Left kidney (tissue), 8 donors: Measurements from ENCODE around the gene ZBTB44. TPM values are rescaled to one million over a fixed set of nuclear protein-coding genes. Genes with fewer than 3 reads are reported as not detected.
"Not testable (repeated sequence)": the region's sequence is repeated elsewhere in the genome, so short reads cannot be mapped to it uniquely, and the experiment has no call there.

Experiments
- DNase-seq: peaks from one replicate; pipeline ENCODE4 v3.0.0-alpha.2; 2013
- long read RNA-seq, 8 donors: transcript quantifications; one replicate each; lab custom pipeline, GENCODE V29; 2026
- polyA plus RNA-seq: library from polyadenylated mRNA; unstranded; fragments of 120-200 nt; gene quantifications from one replicate; pipeline ENCODE4 v1.2.1, GENCODE V29; 2013; ENCODE audit not compliant: insufficient read length

The ZBTB44 gene
- polyA plus RNA-seq: 72.0 TPM
- long read RNA-seq, donor 1, full-length matches to known transcripts: 4 of 12 reads
- long read RNA-seq, donor 1, partial matches to known transcripts: 8 of 12 reads
- long read RNA-seq, donor 1, other reads (novel, unspliced or antisense): 0 of 12 reads
- long read RNA-seq, donor 2, full-length matches to known transcripts: 3 of 21 reads
- long read RNA-seq, donor 2, partial matches to known transcripts: 0 of 21 reads
- long read RNA-seq, donor 2, other reads (novel, unspliced or antisense): 18 of 21 reads
- long read RNA-seq, donor 3, full-length matches to known transcripts: 1 of 1 reads
- long read RNA-seq, donor 3, partial matches to known transcripts: 0 of 1 reads
- long read RNA-seq, donor 3, other reads (novel, unspliced or antisense): 0 of 1 reads
- long read RNA-seq, donor 4: 0 reads
- long read RNA-seq, donor 5, full-length matches to known transcripts: 3 of 3 reads
- long read RNA-seq, donor 5, partial matches to known transcripts: 0 of 3 reads
- long read RNA-seq, donor 5, other reads (novel, unspliced or antisense): 0 of 3 reads
- long read RNA-seq, donor 6, full-length matches to known transcripts: 2 of 8 reads
- long read RNA-seq, donor 6, partial matches to known transcripts: 6 of 8 reads
- long read RNA-seq, donor 6, other reads (novel, unspliced or antisense): 0 of 8 reads
- long read RNA-seq, donor 7, full-length matches to known transcripts: 4 of 9 reads
- long read RNA-seq, donor 7, partial matches to known transcripts: 5 of 9 reads
- long read RNA-seq, donor 7, other reads (novel, unspliced or antisense): 0 of 9 reads
- long read RNA-seq, donor 8, full-length matches to known transcripts: 2 of 2 reads
- long read RNA-seq, donor 8, partial matches to known transcripts: 0 of 2 reads
- long read RNA-seq, donor 8, other reads (novel, unspliced or antisense): 0 of 2 reads

GRCh38 chr11:130314750-130315285 is at the start of gene ZBTB44:
Gene ZBTB44 (minus strand): TSS chr11:130314917. CDS start chr11:130261873, 53,044 bp downstream.
- DNase-seq: peak; percentile 88

GRCh38 chr11:130359419-130359818 is 44.7 kb upstream of the ZBTB44 start:
- no peak for DNase-seq

GRCh38 chr11:130358398-130358797 is 43.7 kb upstream of the ZBTB44 start:
- DNase-seq: no peak

- DNase-seq: no peak
Measured at GRCh38 chr11:130347261-130347660, 32.5 kb upstream of the ZBTB44 start.

GRCh38 chr11:130344841-130345240 is 30.1 kb upstream of the ZBTB44 start:
- no peak for DNase-seq

GRCh38 chr11:130340671-130341319 is 26.1 kb upstream of the ZBTB44 start:
- no peak for DNase-seq

- DNase-seq: no peak
Measured at GRCh38 chr11:130338667-130339066, 23.9 kb upstream of the ZBTB44 start.

- no peak for DNase-seq
Measured at GRCh38 chr11:130337281-130338089, 22.8 kb upstream of the ZBTB44 start.

GRCh38 chr11:130331397-130331796 is 16.7 kb upstream of the ZBTB44 start:
- DNase-seq: not testable (repeated sequence)

- DNase-seq: peak; percentile 40
Measured at GRCh38 chr11:130330101-130330684, 15.5 kb upstream of the ZBTB44 start.

GRCh38 chr11:130328420-130328819 is 13.7 kb upstream of the ZBTB44 start:
- no peak for DNase-seq

GRCh38 chr11:130327716-130328115 is 13.0 kb upstream of the ZBTB44 start:
- no peak for DNase-seq

- no peak for DNase-seq
Measured at GRCh38 chr11:130325691-130326090, 11.0 kb upstream of the ZBTB44 start.

- DNase-seq: no peak
Measured at GRCh38 chr11:130323452-130324450, 9.0 kb upstream of the ZBTB44 start.

- DNase-seq: no peak
Measured at GRCh38 chr11:130322126-130322525, 7.4 kb upstream of the ZBTB44 start.

GRCh38 chr11:130318031-130318673 is 3.4 kb upstream of the ZBTB44 start:
- no peak for DNase-seq

- no peak for DNase-seq
Measured at GRCh38 chr11:130315354-130315970, 745 bp upstream of the ZBTB44 start.

GRCh38 chr11:130314184-130314749 is 450 bp downstream of the ZBTB44 start:
- DNase-seq: no peak
